GM12872 (cell line): ENCODE data around the gene PPP1R12B.

Source experiments
- TF ChIP-seq, protein P1 (sequence below): IDR thresholded peaks from 3 replicates; pipeline ENCODE4 v1.5.1; 2011; ENCODE audit warnings: low read depth, mild to moderate bottlenecking, low read length, moderate library complexity; ENCODE audit not compliant: insufficient read depth

PPP1R12B gene

DNA sequence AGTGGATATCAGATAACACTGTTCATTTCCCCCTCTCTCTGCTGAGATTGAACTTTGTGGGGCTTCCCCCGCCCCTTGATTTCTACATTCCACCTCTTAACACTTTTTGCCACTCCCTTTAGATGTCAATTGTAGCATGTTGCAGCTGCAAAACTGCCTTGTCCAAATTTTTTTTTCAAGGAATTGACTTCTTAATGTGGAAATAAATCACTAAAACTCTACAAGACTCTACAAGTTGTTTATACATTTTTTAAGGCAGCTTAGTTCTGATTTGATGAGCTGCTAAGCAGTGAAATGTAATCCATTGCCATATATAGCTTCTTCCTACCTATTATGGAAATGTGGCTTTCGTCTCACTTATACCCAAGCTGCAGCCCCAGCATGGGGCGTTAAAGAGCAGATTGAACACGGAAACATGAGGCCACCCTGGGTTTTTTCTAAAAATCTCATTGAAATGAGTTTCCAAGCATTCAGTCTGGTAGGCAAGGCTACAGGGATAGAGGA, 229.6 kb downstream of the PPP1R12B start:
- TF ChIP-seq, protein P1, sequence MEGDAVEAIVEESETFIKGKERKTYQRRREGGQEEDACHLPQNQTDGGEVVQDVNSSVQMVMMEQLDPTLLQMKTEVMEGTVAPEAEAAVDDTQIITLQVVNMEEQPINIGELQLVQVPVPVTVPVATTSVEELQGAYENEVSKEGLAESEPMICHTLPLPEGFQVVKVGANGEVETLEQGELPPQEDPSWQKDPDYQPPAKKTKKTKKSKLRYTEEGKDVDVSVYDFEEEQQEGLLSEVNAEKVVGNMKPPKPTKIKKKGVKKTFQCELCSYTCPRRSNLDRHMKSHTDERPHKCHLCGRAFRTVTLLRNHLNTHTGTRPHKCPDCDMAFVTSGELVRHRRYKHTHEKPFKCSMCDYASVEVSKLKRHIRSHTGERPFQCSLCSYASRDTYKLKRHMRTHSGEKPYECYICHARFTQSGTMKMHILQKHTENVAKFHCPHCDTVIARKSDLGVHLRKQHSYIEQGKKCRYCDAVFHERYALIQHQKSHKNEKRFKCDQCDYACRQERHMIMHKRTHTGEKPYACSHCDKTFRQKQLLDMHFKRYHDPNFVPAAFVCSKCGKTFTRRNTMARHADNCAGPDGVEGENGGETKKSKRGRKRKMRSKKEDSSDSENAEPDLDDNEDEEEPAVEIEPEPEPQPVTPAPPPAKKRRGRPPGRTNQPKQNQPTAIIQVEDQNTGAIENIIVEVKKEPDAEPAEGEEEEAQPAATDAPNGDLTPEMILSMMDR = no peak

GRCh38 chr1:202578565-202578964, 230.1 kb downstream of the PPP1R12B start:
- TF ChIP-seq, protein P1 = no peak

DNA sequence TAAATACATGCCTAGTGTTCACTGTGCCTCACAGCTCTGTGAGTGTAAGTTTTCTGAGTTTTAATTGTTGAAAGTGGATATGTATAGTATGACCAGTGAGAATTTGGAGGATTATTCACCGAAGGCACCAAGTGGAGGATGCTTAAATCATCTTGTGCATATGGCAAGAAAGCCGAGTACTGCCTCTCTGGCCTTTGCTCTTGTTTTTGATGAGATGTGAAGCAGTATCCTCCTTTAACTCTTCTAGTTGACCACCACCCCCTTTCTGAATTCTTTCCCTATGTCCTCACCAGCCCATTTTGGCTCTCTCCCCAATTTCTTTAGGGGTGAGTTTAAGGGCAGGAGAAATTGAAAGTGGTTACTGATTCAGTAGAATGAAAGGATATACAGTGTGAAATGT, 231.3 kb downstream of the PPP1R12B start:
- TF ChIP-seq, protein P1 = no peak

DNA sequence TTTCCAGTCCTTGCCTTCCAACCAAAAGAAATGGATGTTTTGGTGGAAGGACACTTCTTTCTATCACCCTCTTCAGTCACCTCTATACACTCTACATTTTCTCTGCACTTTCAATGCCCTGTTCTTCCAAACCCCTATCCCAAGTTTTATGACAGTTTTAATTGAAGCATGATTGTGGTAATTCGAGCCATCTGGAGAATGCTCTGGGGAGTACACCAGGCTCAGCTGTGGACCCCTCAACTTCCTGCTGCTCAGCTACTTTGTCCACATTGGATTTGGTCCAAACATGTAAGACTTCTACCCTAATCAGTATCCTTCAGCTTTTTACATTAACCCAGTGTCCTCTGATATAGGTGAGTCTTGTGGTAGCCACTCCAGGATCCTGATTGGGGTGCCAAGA, 232.1 kb downstream of the PPP1R12B start:
- TF ChIP-seq, protein P1 = no peak

DNA sequence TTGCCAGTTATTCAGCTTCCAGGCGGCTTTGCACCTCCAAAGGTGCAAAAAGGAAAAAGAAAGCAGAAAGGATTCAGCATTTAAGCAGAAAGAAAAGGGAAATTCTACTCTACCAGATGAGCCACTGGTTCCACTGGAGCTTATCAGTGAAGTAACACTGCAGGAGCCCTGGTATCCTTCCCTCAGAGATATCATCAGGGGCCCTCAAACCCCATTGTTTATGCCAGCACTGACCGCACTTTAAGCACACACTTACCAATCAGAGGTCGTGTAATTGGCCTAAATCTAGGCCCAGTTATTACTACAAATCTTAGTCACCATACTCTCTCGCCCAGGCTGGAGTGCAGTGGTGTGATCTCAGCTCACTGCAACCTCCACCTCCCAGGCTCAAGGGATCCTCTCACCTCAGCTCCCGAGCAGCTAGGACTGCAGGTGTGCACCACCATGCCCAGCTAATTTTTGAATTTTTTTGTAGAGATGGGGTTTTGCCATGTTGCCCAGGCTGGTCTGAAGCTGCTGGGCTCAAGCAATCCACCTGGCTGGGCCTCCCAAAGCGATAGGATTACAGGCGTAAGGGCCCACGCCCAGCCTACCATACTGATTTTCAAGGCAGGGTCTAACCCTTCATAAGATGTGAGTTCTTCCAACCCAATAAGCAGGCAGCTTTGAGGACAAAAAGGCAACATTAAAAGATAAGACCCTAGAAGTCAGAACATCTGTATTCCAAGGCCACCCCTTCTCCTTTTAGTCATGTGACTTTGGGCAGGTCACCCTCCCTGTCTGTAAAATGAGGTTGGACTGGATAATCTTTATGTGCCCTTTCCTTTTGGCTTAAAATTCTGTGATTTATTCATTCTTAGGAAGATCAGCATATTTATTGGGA, 236.4 kb downstream of the PPP1R12B start:
- TF ChIP-seq, protein P1 = no peak

DNA sequence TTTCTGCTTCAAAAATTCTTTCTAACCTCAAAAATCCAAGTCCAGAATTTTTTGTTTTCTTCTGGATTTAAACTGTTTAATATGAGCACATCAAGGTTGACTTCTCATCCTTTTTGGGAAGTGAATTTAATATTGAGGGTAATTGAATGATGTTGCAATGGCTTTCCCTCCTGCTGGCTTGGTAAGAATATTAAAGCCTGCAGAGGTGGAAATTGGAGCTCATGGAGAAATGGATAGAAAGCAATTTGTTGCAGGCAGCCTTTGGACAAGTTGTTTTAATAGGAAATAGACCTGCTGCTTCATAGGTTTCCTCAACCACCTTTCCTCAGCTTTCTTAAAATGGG, 237.1 kb downstream of the PPP1R12B start:
- TF ChIP-seq, protein P1 = no peak

DNA sequence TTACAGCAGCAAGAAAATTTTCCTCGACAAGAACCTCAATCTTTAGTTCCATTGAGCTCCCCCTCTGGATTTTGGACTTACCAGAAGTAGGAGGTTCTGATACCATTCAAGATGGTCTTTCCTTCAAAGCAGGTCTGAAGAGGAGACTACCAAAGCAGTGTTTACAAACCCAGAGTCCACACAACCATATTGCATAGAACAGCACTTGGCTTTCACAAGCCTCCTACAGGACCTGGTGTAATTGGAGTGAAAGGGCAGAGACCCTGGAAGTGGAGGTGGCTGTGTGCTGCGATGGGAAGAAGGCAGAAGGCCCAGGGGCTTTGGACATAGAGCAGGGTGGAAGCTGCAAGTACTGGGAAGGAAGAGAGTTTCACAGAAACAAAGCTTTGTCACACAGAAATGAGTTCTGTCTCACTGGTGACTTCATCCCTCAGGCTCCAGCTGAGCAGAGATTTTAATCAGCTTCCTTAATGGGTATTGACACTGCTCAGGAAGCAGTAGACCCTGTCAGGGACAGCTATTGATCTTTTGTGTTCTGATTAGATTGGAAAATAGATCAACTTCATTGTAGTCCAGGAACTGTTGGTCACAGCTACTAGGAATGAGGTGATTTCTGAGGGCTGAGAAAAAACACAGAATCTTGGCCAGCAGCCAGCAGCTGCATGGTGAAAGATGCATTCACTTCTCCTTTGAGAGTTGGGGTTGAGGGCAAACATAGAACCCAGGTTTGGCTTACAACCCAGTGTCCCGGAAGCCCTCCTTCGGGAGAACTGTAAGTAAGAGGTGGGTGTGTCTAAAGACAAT, 237.7 kb downstream of the PPP1R12B start:
- TF ChIP-seq, protein P1 = no peak
